Measurements from ENCODE around the gene ENAH.

DNA sequence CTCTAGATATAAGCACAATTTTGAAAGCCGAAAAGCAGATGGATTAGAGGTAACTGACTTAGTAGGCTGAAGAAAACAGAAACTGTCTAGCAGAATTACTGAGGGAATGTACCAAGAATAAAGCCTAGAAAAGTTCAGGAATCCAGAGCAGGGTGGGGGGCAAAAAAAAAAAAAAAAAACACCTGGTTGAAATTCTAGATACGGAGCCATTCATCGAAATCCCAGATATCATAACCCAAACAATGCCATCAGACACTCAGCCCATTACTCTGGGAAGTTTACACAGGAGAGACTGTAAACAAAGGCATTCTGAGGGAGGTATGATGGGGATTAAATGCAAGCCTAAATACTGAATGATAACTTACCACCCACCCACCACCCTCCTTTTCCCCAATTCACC is 45.6 kb downstream of the ENAH start:
- TF ChIP-seq, protein P1, sequence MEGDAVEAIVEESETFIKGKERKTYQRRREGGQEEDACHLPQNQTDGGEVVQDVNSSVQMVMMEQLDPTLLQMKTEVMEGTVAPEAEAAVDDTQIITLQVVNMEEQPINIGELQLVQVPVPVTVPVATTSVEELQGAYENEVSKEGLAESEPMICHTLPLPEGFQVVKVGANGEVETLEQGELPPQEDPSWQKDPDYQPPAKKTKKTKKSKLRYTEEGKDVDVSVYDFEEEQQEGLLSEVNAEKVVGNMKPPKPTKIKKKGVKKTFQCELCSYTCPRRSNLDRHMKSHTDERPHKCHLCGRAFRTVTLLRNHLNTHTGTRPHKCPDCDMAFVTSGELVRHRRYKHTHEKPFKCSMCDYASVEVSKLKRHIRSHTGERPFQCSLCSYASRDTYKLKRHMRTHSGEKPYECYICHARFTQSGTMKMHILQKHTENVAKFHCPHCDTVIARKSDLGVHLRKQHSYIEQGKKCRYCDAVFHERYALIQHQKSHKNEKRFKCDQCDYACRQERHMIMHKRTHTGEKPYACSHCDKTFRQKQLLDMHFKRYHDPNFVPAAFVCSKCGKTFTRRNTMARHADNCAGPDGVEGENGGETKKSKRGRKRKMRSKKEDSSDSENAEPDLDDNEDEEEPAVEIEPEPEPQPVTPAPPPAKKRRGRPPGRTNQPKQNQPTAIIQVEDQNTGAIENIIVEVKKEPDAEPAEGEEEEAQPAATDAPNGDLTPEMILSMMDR (conservative IDR thresholded peaks at IDR 0.05 in 1 of 2, IDR thresholded peaks at IDR 0.05 in 1 of 2; ENCODE audit: low read depth in 1 of 2, low read length in 2 of 2): no peak
- TF ChIP-seq EZH2 (IDR thresholded peaks at IDR 0.05; ENCODE audit: low read length, missing control alignments): no peak

All from fibroblast of lung (primary cell).